HG02840 (cell line): Measurements from ENCODE around the gene TMEM215.
"Not testable (repeated sequence)": the region's sequence is repeated elsewhere in the genome, so short reads cannot be mapped to it uniquely, and the experiment has no call there.

Source experiments
- ATAC-seq: cut with Tn5 transposase; IDR thresholded peaks from one replicate; pipeline ENCODE4 v1.9.1; 2021; ENCODE audit warnings: mild to moderate bottlenecking, moderate library complexity, moderate number of reproducible peaks; ENCODE audit not compliant: unreplicated experiment, low FRiP score

TMEM215 gene

DNA sequence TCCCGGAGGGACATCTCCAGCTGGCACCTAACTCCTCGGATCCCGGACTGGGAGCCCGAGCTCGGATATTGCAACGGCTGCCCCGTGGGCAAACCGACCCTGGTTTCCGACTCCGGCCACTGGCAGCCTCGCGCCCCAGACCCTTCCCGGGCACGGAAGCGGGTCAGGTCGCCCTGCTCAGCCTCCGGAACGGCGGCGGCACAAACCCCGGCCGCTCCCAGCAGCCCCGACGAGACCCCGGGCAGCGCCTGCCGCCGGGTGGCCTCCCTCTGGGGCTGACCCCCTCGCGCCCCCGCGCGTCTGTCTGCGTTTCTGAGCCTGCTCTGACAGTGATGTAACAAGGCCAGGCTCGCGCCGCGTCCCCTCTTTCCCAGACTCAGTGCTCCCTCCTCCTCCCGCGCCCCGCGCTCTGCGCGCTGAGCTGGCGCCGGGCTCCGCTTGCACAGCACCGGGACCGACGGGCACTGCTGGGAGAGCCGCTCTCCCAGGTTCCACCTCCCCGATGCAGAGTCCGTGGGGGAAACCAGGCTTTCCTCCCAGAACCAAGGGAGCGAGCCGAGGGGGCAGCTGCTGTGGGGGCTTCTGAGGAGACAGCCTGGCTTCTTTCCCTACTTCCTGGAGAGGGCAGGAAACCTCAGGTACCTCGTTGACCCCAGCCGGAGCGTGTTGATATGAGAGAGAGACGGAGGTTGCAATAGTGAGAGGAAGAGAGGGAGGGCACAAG, at the start of gene TMEM215:
TMEM215 (plus strand) TSS at position 373 of the 724 bp plus-strand sequence. CDS start 644 bp downstream, outside the sequence.
- no peak for ATAC-seq

DNA sequence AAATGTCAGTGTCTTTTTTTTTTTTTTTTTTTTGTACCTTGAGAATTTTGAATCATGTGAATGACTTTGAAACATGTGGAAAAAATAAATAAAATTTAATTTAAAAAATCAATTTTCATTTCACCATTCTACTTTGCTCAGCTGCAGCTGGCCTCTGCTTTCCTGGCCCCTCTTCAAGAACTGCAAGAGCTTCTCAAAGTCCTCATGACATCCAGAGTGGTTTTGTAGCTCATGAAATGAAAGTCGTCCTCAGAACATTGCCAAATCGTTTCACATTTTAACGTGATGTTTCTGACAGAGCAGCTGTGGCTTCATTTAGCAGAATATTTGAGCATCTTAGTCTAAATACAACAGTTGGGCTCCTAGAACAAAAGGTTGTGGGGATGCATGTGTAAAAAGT, 47.9 kb upstream of the TMEM215 start:
- no peak for ATAC-seq

DNA sequence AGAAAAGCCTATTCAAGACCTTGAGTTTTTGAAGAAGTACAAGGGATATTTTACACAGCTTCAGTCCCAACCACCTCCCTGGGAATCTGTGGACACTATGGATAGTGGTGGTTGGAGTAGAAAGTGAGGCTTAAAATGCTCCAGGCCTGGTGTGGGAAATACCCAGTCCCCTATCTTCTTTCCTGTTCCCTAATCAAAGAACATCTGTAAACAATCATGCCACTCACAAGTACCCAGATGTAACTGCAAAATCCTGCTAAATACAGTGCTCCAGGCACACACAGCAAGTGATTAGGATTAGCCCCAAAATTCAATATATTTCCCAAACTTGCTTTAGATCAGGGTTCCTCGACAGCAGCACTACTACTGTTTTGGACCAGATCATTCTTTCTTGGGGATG, 46.0 kb upstream of the TMEM215 start:
- ATAC-seq = no peak

DNA sequence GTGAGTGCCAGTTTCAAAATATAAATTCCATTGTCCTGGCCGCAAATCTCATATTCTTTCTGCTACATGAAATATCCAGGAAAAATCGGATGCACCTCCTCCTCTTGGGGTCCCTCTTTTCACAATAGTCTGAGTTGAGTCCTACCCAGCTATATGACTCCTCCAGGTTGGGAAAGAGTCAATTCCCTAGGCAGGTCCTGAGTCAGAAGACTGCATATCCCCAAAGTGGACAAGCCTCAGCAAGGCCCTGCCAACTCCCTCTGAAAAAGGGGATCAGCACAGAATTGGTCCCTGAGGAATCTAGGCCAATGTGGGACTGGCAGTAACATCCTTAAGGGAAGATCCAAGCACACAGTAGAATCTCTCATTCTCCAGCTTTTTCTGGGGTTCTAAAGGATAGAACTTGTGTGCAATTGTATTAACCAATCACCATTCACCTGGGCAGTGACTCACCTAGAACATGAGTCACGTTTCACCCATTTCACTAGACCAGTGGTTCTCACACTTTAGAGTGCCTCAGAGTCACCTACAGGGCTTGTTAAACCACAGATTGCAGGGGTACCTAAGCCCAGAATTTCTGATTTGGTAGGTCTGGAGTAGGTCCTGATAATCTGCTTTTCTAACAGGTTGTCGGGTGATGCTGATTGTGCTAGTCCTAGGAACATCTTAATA, 44.7 kb upstream of the TMEM215 start:
- ATAC-seq = no peak

DNA sequence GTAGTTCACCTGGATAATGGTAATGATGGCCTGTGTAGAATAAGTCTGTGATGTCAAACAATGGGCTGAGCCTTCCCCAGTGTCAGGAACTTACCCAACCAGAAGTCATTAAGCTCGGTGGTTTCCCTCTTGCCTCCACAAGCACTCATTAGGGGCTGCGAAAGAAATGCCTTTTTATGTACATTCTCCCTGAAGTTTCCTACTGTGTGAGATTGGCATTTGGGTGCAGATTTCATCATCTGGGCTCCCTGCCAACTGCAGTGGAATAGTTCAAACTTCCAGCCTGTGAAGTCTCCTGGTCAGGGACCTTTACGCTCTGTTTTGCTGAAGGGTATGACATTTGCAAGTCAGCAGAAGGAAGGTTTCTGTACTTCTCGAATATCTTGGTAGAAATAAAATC, 41.6 kb upstream of the TMEM215 start:
- no peak for ATAC-seq

DNA sequence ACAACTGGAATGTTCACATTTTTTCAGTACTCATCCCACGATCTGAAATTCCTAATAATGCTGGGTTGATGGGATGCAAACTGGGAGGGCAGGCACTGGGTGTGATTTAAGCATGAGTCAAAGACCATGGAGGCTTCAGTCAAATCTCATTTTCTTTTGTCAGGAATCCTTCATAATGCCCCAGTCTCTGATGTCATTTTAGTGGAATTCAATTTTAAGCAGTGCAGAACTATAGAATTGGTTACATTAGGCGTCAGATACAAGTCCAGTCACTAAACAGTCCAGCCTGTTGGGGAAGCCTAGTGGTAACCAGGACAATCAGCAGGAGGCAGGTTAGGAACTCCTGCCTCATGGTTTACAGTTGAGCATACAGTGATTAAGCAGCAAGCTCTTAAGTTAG, 41.0 kb upstream of the TMEM215 start:
- no peak for ATAC-seq

DNA sequence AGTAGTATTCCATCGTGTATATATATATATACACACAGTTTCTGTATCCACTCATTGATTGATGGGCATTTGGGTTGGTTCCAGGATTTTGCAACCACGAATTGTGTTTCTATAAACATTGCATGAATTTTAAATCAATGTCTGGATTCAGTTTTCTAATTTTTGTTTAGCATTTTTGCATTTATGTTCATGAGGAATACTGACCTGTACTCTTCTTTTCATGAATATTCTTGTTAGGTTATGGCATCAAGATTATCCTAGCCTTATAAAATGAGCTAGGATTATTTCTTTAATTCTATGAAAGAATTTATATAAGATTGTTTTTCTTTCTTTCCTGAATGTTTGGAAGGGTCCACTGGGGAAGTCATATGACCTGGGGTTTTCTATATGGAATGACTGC, 35.3 kb upstream of the TMEM215 start:
- no peak for ATAC-seq

DNA sequence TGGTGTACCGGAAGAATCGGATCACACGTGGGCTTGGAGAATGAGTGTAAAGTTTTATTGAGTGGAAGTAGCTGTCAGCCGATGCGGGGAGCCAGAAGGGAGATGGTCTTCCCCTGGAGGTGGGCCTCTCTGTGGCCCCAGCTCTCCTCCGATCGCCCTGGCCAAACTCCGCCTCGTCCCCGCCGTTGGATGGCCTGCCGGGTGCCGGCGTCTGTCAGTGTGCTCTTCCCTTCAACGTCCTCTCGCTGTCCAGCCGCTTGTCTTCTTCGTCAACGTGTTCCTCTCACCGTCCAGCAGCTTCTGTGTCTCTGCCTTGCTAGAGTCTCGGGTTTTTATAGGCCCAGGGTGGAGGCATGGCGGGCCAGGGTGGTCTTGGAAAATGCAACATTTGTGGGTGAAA, 27.6 kb upstream of the TMEM215 start:
- ATAC-seq = no peak

- ATAC-seq = no peak
These were observed 19.2 kb upstream of the TMEM215 start for GRCh38 chr9:32764139-32764538.

- no peak for ATAC-seq
These were observed 8.1 kb upstream of the TMEM215 start for GRCh38 chr9:32775283-32775682.

GRCh38 chr9:32776201-32776600, 7.1 kb upstream of the TMEM215 start:
- ATAC-seq = no peak

GRCh38 chr9:32782476-32783167, 718 bp upstream of the TMEM215 start:
- ATAC-seq = no peak

GRCh38 chr9:32787816-32788215, 4.5 kb downstream of the TMEM215 start:
- ATAC-seq = no peak

- not testable (repeated sequence) for ATAC-seq
These were observed 12.7 kb downstream of the TMEM215 start for GRCh38 chr9:32796015-32796414.

DNA sequence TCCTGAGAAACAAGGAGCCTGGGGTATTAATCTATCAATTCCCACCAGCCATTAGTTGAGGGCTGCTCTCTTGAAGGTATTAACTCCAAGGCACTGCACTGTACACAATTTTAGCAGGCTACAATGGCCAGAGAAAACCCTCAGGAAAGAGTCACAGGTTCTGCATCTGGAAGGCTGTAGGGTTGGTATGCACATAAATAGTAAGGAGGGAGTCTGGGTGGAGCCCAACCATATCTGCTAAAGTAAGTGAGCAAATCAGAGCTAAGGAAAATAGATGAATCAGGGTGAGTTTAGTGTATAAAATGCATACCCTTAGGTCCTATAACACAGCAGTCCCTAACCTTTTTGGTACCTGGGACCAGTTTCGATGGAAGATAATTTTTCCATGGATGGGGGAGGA, 18.2 kb downstream of the TMEM215 start:
- ATAC-seq = no peak

- no peak for ATAC-seq
These were observed 23.9 kb downstream of the TMEM215 start for GRCh38 chr9:32807217-32807616.

DNA sequence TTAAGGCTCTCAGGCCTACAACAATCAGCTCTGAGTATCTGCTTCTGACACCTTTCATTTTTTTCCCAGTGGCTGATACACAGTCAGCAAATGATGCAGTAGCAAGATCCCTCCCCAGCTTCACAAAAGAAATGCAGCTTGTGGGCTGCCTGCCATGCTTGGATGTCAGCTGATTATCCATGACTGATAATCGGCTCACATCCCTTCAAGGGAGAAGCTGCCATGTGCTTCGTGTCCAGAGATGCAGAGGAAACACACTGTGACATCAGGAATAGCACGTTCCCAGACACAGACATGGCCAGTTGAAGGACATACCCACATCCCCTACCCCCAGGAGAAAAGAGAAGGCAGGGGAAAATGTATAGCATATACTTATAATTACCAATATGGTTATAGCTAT, 27.9 kb downstream of the TMEM215 start:
- no peak for ATAC-seq

DNA sequence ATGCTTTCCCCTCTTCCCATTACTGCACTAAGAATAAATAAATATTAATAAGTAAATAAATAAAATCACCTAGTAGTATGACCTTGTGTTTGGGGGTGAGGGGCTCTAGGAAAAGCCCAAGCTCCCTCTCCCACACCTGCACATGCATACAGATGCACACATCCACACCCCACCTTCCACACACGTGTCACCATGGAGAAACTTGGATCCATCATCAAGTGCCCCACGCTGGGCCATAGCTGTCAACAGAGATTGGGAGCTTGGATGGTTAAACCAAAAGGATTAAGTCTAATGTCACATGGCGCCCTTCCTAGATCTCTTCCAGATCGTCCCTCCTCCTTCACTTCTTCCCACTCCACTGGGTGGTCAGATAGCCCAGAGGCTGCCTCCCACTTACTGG, 37.0 kb downstream of the TMEM215 start:
- ATAC-seq = no peak

- ATAC-seq = no peak
These were observed 39.8 kb downstream of the TMEM215 start for GRCh38 chr9:32823101-32823500.

- ATAC-seq = no peak
These were observed 40.2 kb downstream of the TMEM215 start for GRCh38 chr9:32823551-32823950.

DNA sequence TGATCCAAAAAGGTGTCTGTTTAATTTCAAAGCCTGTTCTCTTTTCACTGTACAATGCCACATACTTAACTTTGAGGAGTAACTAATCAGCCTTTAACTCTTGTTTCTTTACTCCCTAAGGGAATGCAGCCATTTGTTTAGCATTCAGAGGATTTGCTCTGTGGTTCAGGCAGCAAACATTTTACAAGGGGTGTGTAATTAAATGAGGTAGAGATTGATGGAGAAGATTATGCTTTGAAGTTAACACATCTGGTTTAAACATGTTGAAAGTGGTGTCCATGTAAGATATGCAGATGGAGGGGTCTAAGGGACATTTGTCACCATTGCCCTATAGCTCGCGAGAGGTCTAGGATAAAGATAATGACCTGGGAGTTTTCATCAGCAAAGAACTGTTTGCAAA, 41.9 kb downstream of the TMEM215 start:
- ATAC-seq = no peak

GRCh38 chr9:32828861-32829260, 45.5 kb downstream of the TMEM215 start:
- no peak for ATAC-seq
